ENCODE measurements around the gene SYNDIG1.

Gene SYNDIG1

DNA sequence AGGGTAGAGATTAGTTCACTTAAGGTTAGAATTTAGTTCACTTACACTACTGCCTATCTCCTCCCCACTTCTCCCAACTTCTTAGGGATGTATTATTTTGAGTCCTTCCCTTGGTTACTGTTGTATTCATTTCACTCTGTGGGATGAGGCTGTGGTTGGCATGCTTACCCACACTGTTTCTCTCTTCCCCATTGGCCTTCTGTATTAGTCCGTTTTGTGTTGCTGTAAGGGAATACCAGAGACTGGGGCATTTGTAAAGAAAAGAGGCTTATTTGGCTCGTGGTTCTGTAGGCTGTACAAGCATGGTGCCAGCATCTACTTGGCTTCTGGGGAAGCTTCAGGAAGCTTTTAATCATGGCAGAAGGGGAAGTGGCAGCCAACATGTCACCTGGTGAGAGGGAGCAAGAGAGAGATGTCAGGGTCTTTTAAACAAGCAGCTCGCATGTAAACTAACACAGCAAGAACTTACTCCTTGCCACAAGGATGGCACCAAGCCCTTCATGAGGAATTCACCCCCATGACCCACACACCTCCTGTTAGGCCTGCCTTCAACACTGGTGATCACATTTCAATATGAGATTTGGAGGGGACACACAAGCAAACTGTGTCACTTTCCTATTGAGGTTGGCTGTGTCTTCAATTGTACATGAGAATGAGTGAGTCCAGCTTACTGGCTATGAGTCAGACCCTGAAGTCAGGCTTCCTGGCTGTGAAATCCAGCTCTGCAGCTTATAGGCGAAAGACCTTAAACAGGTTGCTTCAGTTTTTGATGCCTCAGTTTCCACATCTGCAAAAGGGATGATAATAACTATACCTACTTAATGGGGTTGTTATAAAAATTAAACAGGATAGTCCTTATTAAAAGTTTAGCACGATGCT lies 53.3 kb downstream of the SYNDIG1 start:
- no peak for DNase-seq (ENCODE audit: low read depth in 1 of 2, low spot score in 1 of 2)

DNA sequence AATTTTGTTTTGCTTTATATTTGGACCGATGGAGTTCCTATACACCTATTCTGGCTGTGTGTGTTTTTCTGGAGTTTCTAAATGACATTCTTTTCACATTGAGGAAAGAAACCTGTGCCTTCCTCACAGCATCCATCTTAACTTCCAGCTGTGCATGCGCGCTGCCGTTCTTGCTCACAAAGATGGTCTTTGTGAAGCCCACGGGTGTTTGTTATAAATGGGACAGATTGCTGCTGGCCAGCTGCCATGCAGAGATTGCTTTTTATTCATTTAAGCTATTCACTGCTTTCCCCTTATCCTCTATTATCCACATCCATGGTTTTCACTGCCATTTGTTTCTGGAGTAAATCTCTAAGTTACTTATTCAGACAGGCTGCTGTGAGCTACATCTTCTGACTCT lies 54.2 kb downstream of the SYNDIG1 start:
- no peak for DNase-seq (ENCODE audit: low read depth in 1 of 2, low spot score in 1 of 2)

DNA sequence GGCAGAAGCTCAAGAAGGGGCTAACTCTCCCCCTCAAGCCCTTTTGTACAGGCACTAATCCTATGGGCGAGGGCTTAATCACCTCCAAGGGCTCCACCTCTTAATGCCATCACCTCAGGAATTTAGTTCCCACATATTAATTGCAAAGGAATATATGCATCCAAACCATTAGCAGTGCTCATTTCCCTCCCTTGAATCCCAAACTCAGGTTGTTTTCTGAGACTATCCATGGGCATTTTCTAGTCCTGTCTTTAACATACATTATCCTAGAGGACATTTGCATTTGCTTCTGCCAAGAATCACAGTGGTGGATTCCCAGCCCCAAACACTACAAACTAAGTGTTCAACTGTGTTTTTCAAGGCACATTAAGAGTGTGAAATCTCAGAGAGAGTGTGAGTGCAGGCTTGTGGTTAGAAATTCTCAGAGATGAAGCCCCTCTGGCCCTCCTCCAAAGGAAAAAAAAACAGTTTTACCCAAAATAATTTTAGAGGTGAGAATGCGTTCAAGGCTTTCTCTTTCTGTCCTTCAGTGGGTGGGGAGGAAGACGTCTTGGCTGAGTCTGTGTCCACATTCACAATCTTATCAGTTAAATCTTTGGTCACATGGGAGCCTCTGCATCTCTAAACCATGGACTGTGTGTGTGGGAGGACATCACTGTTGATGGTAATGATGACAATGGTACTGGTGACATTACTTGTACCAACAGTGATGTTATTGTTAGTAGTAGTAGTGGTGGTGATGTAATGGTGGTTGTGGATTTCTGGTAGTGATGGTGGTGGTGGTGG lies 59.3 kb downstream of the SYNDIG1 start:
- no peak for DNase-seq (ENCODE audit: low read depth in 1 of 2, low spot score in 1 of 2)

DNA sequence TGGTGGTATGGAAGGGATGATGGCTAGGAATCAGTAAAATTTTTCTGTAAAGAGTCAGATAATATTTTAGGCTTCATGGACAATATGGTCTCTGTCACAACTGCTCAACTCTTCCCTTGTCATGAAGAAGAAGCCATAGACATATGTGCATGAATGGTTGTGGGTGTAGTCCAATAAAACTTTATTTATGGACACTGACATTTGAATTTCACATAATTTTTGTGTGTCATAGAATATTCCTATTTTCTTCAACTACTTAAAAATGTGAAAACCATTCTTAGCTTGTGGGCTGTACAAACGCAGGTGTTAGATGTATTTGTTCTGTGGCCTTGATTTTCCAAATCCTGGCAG lies 59.9 kb downstream of the SYNDIG1 start:
- DNase-seq (ENCODE audit: low read depth in 1 of 2, low spot score in 1 of 2) = no peak

DNA sequence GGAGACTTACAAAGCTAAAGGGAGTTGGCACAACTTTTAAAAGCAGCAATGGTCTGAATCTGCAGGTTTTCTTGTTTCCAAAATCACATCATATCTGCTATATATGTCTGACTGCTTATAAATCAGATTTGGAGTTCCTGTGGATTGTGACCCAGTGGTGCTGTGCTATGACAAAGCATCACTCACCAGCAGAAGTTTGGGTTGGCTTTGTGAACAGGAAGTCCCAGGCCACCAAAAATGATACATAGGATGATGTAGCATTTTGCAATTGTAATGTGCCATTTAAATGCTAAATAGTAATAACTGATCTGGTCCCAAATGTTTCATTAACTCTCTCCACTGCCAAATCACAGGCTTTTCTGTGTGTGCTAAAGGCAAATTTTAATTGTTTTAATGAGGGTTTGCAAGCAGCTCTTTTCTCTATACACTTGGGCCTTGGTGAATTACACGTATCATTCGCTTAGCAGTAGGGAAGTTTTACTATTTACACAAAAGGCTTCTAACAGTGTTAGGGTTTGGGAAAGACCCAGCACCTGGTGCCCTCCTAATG lies 60.8 kb downstream of the SYNDIG1 start:
- no peak for DNase-seq (ENCODE audit: low read depth in 1 of 2, low spot score in 1 of 2)

DNA sequence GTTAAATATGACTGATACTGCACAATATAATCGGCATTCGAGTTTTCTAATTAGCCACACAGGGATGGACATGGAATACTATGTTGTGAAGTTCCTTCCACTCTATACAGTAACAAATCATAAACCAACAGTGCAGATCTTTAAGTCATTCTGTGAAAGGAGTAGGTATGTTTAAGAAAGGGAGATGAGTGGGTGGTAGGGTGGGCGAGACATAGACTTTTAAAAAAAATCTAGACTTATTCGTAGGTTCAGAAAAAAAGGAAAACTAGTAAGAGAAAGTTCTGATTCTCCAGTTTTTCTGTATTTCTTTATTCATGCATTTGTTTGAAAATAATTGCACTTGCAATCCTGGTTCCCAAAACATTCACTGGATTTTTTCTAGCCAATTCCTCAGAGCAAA lies 61.8 kb downstream of the SYNDIG1 start:
- no peak for DNase-seq (ENCODE audit: low read depth in 1 of 2, low spot score in 1 of 2)

DNA sequence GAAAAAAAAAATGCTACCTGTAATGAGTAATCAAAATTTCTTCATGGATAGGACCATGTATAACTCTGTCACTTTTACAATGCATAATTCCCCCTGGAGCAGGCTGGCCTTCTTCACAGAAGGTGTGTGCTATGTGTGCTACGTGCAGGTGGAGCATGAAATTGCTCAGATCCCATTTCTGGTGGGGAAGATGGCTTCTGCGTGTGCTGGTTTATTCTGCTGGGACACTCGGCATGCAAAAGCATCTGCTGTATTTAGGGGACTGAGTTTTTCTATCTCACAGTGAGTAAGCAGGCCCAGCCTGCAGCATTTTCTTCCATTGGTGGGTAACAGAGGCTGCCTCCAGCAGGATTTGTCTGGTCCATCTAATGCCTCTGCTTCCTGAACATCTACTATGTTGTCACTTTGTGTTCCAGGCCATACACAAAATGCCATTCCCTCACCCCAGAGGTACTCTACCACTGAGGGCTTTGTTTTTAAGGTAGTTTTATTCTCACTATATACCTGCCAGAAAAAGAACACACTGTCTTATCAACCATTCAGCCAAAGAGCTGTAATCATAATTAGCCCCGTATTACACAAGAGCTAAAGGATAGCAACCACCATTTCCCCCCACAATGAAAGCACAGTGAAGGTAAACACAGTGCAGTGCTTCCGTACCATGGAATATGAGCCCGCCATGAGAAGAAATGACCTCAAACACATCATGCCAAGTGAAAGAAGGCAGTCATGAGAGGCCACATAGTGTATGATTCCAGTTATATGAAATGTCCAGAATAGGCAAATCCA lies 62.4 kb downstream of the SYNDIG1 start:
- DNase-seq (ENCODE audit: low read depth in 1 of 2, low spot score in 1 of 2) = no peak

DNA sequence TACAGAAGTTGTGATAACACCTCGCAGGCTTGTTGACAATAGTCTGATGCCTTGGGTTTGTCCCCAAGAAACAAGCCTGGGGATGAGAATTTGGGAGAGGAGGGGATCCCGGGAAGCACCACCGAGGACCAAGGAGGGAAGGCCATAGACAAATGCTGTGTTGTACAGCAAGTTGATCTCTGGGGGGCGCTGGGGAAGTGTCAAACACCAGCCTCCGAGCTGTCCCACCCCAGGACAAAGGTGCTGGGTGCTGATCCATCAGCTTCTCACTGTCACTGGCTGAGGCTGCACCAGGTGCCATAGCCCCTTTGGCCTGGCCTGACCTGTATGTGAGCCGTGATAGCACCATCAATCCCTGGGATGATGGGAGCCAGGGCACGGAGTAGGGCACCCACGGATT lies 64.0 kb downstream of the SYNDIG1 start:
- no peak for DNase-seq (ENCODE audit: low read depth in 1 of 2, low spot score in 1 of 2)

DNA sequence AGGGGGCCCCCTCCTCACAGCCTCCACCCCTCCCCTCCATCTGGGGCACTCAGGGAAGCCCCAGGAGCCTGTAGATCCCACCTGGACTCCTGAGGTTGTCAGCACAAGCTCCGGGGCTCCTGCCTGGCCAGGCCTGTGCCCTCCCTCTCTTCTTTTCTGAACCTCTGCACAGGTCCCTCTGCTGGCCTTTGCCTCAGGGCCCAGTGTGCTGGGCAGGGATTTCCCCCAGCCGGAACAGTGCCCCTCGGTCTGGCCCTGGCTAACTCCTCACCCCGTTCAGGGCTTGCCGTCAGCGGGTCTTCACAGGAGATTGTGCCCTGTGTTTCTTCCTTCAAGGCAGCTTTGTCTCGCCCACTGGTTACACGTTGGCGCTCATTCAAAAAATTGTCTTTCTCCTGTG lies 64.9 kb downstream of the SYNDIG1 start:
- no peak for DNase-seq (ENCODE audit: low read depth in 1 of 2, low spot score in 1 of 2)

DNA sequence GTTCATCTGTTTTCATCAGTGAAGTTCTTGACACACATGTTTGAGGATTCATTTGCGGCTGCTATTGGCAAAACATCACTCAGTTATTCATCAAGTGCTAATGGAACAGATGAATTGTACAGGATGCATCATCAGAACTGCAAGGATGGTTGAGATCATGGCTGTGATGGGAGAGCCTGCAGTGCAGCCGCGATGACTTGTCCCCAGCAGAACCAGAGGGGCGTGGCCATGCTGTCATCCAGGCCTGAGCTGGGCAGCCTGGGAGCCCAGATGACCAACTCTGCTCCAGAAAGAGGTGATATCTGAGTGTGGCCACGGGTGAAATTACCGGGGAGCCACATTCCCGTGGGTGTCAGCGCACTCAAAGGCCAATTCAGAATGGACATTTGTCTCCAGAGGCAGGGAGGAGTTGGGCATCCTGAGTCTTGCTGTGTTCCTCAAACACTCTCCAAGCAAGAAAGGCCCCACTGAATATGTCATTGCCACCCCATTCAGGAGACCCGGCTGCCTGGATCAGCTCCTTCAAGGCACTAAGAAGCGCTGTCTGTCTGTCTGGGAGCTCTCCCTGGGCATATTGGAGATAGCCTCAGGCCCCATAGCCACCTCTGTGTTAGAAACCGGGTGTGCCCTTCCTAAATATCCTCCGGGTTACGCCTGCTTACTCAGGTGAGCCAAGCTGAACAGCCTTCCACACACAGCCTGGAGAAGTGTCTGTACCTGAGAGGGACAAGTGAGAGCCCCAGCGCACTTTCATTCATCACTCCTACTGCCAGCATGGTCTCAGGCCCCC lies 66.7 kb downstream of the SYNDIG1 start:
- DNase-seq (ENCODE audit: low read depth in 1 of 2, low spot score in 1 of 2) = no peak

DNA sequence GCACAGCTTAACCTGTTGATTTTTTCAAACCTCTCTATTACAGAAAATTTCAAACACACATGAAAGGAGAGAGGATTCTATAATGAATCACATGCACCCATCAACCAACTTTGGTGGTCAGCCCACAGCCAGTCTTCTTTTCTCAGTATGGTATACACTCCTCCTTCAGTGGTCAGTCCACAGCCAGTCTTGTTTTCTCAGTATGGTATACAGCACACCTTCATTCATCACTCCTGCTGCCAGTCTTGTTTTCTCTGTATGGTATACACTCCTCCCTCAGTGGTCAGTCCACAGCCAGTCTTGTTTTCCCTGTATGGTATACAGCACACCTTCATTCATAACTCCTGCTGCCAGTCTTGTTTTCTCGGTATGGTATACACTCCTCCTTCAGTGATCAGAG lies 67.8 kb downstream of the SYNDIG1 start:
- no peak for DNase-seq (ENCODE audit: low read depth in 1 of 2, low spot score in 1 of 2)

DNA sequence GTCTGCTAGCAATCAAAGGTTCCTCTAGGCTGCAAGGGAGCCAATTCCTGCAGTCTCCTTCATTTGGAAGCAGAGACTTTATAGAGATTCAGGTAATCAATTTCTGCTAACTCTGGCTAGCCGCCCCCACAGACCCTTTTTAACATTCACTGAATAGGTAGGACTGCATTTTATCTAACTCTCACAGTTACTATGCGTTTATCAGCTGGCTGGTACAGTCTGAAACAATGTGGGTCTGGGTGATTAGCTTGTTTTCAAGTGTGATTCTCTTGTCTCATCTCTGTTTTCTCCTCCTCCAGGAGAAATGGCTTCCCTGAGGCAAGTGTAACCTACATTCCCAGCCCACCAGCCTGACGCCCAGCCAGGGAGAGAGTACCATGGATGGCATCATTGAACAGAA lies 73.3 kb downstream of the SYNDIG1 start:
- DNase-seq (ENCODE audit: low read depth in 1 of 2, low spot score in 1 of 2) = no peak

DNA sequence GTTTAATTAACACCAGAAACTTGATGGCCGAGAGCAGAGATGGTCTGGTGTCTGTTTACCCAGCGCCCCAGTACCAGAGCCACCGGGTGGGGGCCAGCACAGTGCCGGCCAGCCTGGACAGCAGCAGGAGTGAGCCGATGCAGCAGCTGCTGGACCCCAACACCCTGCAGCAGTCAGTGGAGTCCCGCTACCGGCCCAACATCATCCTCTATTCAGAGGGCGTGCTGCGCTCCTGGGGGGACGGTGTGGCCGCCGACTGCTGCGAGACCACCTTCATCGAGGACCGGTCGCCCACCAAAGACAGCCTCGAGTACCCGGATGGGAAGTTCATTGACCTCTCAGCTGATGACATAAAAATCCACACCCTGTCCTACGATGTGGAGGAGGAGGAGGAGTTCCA lies 73.7 kb downstream of the SYNDIG1 start:
- no peak for DNase-seq (ENCODE audit: low read depth in 1 of 2, low spot score in 1 of 2)

DNA sequence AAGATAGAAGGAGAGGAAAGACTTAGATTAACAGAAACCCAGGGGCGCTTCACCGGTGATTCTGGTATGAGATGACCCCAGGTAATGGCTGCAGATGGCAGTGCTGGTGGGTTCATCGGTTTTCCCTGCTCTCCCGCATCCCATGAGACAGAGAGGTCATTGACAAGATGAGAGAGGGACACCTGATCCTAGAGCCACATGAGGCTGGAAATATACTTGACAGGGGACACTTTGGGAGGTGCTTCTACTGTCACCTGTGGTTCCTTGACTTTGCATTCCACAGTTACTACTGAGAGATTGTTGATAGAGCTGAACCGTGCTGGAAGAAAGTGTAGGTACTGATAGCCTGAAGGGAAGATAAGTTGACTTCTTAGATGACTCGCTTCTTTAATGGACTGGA lies 74.3 kb downstream of the SYNDIG1 start:
- DNase-seq (ENCODE audit: low read depth in 1 of 2, low spot score in 1 of 2) = no peak

DNA sequence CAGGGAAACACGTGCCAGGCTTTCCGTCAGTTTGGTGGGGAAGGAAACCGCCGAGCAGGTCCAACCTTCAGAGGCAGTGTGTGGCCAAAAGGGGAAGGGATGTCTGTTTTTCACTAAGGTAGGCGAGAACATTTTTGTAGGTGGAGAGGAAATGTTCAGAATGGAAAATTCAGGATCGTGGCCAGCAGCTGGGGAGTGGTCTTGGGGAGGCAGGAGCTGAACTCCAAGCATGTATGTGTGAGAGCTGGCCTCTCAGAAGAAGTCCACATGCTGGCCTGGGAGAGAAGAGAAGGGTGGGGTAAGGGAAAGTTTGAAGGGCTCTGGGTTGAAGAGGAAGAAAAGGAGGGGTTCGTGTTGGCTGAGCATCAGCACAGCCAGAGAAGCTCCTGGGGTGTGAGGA lies 74.9 kb downstream of the SYNDIG1 start:
- DNase-seq (ENCODE audit: low read depth in 1 of 2, low spot score in 1 of 2) = no peak

DNA sequence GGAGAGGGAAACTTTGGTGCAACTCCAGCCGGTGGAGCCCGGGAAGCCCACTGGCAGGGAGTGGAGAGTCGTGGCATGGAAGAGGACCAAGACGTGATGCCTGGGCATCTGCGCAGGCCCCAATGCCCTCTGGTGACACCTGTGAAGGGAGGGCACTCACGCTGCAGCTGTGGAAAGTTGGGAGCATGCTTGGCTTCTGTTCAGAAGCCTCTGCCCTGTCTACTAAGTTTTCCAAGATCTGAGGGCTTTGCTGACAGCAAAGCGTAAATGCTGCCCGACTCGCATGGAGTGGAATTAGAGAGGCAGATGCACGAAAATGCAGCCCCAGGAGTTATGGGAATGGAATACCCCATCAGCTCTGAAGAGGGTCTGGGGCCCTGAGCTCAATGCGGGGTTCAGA lies 75.7 kb downstream of the SYNDIG1 start:
- DNase-seq (ENCODE audit: low read depth in 1 of 2, low spot score in 1 of 2) = no peak

DNA sequence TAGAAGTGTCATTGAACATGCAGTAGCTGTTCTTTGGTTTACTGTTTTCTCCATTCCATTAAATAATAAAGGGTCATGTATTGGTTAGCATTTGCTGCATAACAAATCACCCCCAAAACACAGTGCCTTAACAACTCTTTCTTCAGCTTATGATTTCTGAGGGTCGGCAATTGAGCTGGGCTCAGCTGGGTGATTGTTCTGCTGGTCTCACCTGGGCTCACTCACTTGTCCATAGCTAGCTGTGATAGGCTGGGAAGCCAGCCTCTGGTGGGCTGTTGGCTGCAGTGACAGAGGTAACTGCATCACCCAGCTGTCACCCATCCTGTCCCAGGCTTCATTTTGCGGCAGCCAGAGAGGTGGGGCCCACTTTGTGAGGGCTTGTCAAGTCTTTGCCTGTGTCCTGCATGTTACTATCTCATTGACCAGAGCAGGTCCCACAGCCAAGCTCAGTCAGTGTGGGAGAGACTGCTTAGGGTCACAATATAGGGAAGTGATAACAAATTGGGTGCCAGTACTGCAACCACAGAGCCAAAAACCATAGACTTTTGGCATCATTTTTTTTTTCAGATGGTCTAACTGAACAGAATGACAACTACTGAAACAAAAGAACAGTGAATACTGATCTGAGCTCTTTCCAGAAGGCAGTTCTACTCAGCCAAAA lies 76.9 kb downstream of the SYNDIG1 start:
- no peak for DNase-seq (ENCODE audit: low read depth in 1 of 2, low spot score in 1 of 2)

DNA sequence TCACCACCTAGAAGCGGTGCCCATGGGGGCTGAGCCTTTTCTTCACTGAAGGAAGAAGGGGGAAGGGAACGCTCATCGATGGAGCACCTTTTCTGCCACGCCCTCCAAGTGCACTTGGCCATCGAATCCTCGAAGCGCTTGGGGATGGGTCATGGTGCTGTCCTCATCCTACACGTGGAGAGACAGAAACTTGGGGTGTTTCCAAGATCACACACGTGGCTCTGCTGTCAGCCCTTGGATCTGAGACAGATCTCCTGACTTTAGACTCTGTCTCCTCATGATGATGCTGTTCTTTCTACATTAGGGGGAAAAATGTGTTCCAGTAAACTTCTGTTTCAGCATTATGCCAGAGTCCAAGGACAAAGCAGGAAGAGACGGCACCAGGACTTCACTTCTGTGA lies 78.5 kb downstream of the SYNDIG1 start:
- no peak for DNase-seq (ENCODE audit: low read depth in 1 of 2, low spot score in 1 of 2)

DNA sequence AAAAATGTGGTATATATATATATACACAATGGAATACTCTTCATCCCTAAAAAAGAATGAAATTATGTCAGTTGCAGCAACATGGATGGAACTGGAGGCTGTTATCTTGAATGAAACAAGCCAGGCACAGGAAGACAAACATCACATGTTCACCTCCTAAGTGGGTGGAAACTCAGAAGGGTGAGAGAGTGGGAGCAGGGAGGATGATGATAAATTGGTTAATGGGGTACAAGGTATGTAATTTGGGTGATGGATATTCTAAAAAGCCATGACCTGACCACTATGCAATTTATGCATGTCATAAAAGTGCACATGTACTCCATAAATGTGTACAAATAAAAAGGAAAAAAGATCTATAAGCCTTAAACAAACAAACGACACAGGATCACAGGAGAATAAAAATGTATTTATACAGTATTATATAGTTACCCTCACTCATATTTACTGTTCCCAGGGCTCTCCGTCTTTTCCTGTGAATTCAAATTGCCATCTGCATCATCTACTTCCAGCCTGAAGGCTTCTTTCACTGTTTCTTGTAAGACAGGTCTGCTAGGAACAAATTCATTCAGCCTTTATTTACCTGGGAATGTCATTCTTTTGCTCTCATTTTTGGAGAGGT lies 89.8 kb downstream of the SYNDIG1 start:
- no peak for DNase-seq (ENCODE audit: low read depth in 1 of 2, low spot score in 1 of 2)
